Peyer's patch (tissue), 4 donors: ENCODE measurements around the gene FAM107B. TPM values are rescaled to one million over a fixed set of nuclear protein-coding genes. Genes with fewer than 3 reads are reported as not detected.

Experiments used
- DNase-seq, 3 donors: peaks; one replicate each; pipeline ENCODE4 v3.0.0-alpha.2; 2017 to 2019
- H3K27ac ChIP-seq, 4 donors: fragments of 200-600 bp; sonication (generic); one replicate each; pipeline ENCODE4 v1.5.1; 2016 to 2019
- H3K27me3 ChIP-seq, 2 donors: fragments of 200-600 bp; sonication (generic); one replicate each; pipeline ENCODE4 v1.5.1; 2019
- H3K36me3 ChIP-seq, 3 donors: fragments of 200-600 bp; sonication (generic); one replicate each; pipeline ENCODE4 v1.5.1; 2016 to 2019
- H3K4me1 ChIP-seq, 4 donors: fragments of 200-600 bp; sonication (generic); one replicate each; pipeline ENCODE4 v1.5.1; 2016 to 2019
- H3K4me3 ChIP-seq, 4 donors: fragments of 200-600 bp; sonication (generic); 1 replicate in 3 of 4; 2 replicates in 1 of 4; pipeline ENCODE4 v1.5.1; 2016 to 2019; ENCODE audit warnings: mild to moderate bottlenecking in 1 of 4
- H3K9me3 ChIP-seq, 4 donors: fragments of 200-600 bp; sonication (generic); one replicate each; pipeline ENCODE4 v1.5.1; 2016 to 2019; ENCODE audit warnings: mild to moderate bottlenecking in 1 of 4
- CTCF ChIP-seq, 6 experiments: fragments of 450-650 bp in 4 of 6; fragments of 200-600 bp in 2 of 6; sonication (generic) in 1 of 6; IDR thresholded peaks; one replicate each; pipeline ENCODE4 v1.5.1; 2017 to 2019; ENCODE audit warnings: antibody characterized with exemption in 6 of 6, mild to moderate bottlenecking in 3 of 6, moderate library complexity in 1 of 6
- POLR2A ChIP-seq, 2 donors: fragments of 450-650 bp; IDR thresholded peaks; one replicate each; pipeline ENCODE4 v1.5.1; 2017; ENCODE audit warnings: antibody characterized with exemption in 2 of 2, mild to moderate bottlenecking in 2 of 2, moderate library complexity in 2 of 2
- total RNA-seq, 4 donors: library from RNA; depleted of rRNA; stranded (reverse); fragments of >200 nt; gene quantifications; one replicate each; pipeline ENCODE4 v1.1.0, GENCODE V29; 2016

The FAM107B gene
- total RNA-seq, 4 donors from 2014 or later = 36.6 to 89.1 (median 39.6) TPM

DNA sequence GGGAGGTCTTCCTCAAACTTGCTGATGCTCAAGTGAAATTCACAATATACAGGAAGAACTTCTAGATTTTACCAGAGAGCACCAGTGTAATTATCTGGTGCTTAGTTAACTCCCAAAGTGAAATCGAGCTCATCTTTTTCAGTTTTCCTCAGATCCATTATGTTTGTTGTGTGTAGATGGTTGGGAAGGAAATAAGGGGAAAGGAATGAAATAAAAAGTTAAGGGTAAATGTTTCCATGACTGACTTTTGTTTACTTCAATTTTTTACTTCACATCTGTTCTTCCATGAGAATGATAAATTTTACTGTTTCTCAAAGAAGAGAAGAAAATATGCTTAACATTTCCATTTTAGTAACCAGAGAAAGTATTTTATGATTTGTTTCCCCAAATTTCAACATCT is 21.3 kb downstream of the FAM107B start:
- no peak overlapping the region for H3K27ac ChIP-seq
- H3K4me3 ChIP-seq = no peak overlapping the region
- H3K9me3 ChIP-seq = no peaks in the 10 kb centered on the region
- no peaks in the 10 kb centered on the region for H3K36me3 ChIP-seq
- TF ChIP-seq POLR2A (IDR thresholded peaks at IDR 0.05) (no peak), CTCF (IDR thresholded peaks at IDR 0.05) (no peak)
- peaks cover 0 to 33% (median 18%) of the 10 kb centered on the region in 4 donors for H3K4me1 ChIP-seq
- no peak for DNase-seq
- H3K27me3 ChIP-seq = no peaks in the 10 kb centered on the region

DNA sequence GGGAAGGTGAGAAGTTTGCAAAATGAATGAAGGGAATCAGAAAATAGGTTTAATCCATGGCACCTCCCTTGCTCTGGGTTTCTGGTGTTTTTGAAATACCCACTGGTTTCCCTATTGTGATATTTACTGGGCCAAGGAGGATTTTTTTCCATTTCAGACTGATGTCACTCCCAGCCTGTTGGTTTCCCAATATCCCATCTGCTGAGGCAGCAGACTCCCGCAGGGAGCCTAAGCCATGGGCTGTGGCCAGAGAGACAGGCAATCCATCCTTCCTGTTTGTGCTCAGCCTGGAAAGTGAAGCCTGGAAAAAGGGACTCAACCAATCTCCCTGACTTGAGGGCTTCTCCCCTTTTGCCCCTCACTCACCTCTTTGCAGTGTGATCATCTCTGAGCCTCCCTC is 22.8 kb downstream of the FAM107B start:
- no peaks in the 10 kb centered on the region for H3K9me3 ChIP-seq
- peak in 1 of 3 donors; percentile 66 for DNase-seq
- no peaks in the 10 kb centered on the region for H3K27me3 ChIP-seq
- no peak for TF ChIP-seq CTCF (IDR thresholded peaks at IDR 0.05)
- TF ChIP-seq POLR2A (IDR thresholded peaks at IDR 0.05) = no peak
- peak overlapping the region; percentile 29 to 82 (median 73) for H3K27ac ChIP-seq
- no peaks in the 10 kb centered on the region for H3K36me3 ChIP-seq
- peaks cover 0 to 33% (median 18%) of the 10 kb centered on the region in 4 donors for H3K4me1 ChIP-seq
- H3K4me3 ChIP-seq = no peak overlapping the region

- Histone ChIP-seq H3K4me1 (peaks cover 0 to 33% (median 18%) of the 10 kb centered on the region in 4 donors), H3K27me3 (no peaks in the 10 kb centered on the region), H3K36me3 (no peaks in the 10 kb centered on the region), H3K27ac (peak overlapping the region; percentile 29 to 82 (median 73)), H3K9me3 (no peaks in the 10 kb centered on the region), H3K4me3 (no peak overlapping the region)
- peak in 2 of 3 donors; percentile 91 for DNase-seq
- no peak for TF ChIP-seq POLR2A (IDR thresholded peaks at IDR 0.05)
- TF ChIP-seq CTCF (IDR thresholded peaks at IDR 0.05) = no peak
Measured at GRCh38 chr10:14751014-14751896, 23.4 kb downstream of the FAM107B start.

DNA sequence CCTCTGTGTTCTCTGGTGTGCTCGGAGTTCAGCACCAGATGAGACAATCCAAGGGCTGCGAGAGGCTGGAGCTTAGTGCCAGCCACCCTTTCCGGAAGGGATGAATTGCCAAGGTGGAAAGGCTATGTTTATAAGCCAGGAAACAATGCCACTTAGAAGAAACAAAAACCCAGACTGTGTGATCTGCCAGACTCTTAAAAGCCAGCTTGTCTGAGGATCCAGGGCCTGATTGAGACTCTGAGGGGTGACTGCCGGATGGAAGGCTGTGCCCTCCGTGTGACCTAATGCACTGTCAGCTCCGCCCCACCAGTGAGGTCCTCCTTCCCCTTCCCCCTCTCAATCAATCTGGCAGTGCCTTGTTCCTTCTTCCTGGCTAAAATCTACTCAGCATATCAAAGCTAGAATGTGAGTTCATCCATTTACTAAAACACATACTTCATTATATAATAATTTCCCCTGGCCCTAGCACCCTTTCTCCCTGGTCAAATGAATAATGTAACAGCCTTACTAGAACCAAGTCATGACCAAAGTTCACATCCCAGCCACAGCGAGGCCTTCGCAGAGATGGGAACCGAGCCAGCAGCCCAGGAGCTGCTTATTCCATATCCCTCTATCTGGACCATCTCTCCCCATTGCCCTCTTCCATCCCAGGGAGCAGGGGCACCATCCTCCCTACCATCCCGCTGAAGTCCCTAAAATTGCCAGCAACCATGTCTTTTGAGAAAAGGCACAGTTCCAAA is 25.5 kb downstream of the FAM107B start:
- Histone ChIP-seq H3K27ac (peak overlapping the region; percentile 0 to 82 (median 16)), H3K36me3 (no peaks in the 10 kb centered on the region), H3K27me3 (no peaks in the 10 kb centered on the region), H3K4me1 (peaks cover 0 to 33% (median 18%) of the 10 kb centered on the region in 4 donors), H3K9me3 (no peaks in the 10 kb centered on the region), H3K4me3 (no peak overlapping the region)
- TF ChIP-seq POLR2A (IDR thresholded peaks at IDR 0.05) (no peak), CTCF (IDR thresholded peaks at IDR 0.05) (no peak)
- peak; percentile 59 to 79 (median 70) for DNase-seq

GRCh38 chr10:14748441-14748840 is 26.3 kb downstream of the FAM107B start:
- no peak for DNase-seq
- TF ChIP-seq POLR2A (IDR thresholded peaks at IDR 0.05) = no peak
- no peak for TF ChIP-seq CTCF (IDR thresholded peaks at IDR 0.05)
- Histone ChIP-seq H3K4me1 (peaks cover 0 to 33% (median 18%) of the 10 kb centered on the region in 4 donors), H3K27ac (peak overlapping the region in 1 of 4 donors; percentile 82), H3K36me3 (no peaks in the 10 kb centered on the region), H3K9me3 (no peaks in the 10 kb centered on the region), H3K27me3 (no peaks in the 10 kb centered on the region), H3K4me3 (no peak overlapping the region)
